Smooth muscle cell (in vitro differentiated cells): ENCODE results near the gene GAPT. TPM values are rescaled to one million over a fixed set of nuclear protein-coding genes. Genes with fewer than 3 reads are reported as not detected.

Experiments used
- DNase-seq: peaks from one replicate; lab custom pipeline; 2025; ENCODE audit not compliant: unreplicated experiment; lab: John Stamatoyannopoulos, UW
- H2AFZ ChIP-seq: fragments of 200-600 bp; sonication (generic); 2 replicates; pipeline ENCODE4 v1.6.0; 2016; ENCODE audit warnings: antibody characterized with exemption, low read depth, mild to moderate bottlenecking
- H3F3A ChIP-seq: fragments of 200-600 bp; sonication (generic); 2 replicates; pipeline ENCODE4 v1.6.0; 2017; ENCODE audit warnings: antibody characterized with exemption, low read depth
- H3K27ac ChIP-seq: fragments of 200-600 bp; sonication (generic); 2 replicates; pipeline ENCODE4 v1.5.1; 2016; ENCODE audit warnings: low read depth, mild to moderate bottlenecking
- H3K27me3 ChIP-seq: fragments of 200-600 bp; sonication (generic); 2 replicates; pipeline ENCODE4 v1.6.1; 2016; ENCODE audit warnings: low read depth, mild to moderate bottlenecking
- H3K36me3 ChIP-seq: fragments of 200-600 bp; sonication (generic); 2 replicates; pipeline ENCODE4 v1.5.1; 2016; ENCODE audit warnings: low read depth
- H3K4me1 ChIP-seq: fragments of 200-600 bp; sonication (generic); 2 replicates; pipeline ENCODE4 v1.5.1; 2016; ENCODE audit warnings: low read depth
- H3K4me2 ChIP-seq: fragments of 200-600 bp; sonication (generic); 2 replicates; pipeline ENCODE4 v1.6.0; 2016; ENCODE audit warnings: mild to moderate bottlenecking
- H3K4me3 ChIP-seq: fragments of 200-600 bp; sonication (generic); 2 replicates; pipeline ENCODE4 v1.5.1; 2016; ENCODE audit warnings: mild to moderate bottlenecking
- H3K79me2 ChIP-seq: fragments of 200-600 bp; sonication (generic); 2 replicates; pipeline ENCODE4 v1.6.0; 2016; ENCODE audit warnings: low read depth, mild to moderate bottlenecking
- H3K9ac ChIP-seq: fragments of 200-600 bp; sonication (generic); 2 replicates; pipeline ENCODE4 v1.6.0; 2016; ENCODE audit warnings: low read depth
- H3K9me3 ChIP-seq: fragments of 200-600 bp; sonication (generic); replicated peaks from 2 replicates; pipeline ENCODE4 v1.5.1; 2016; ENCODE audit warnings: low read depth
- H4K20me1 ChIP-seq: fragments of 200-600 bp; sonication (generic); 2 replicates; pipeline ENCODE4 v1.6.0; 2016; ENCODE audit warnings: low read depth
- WGBS: methylation state at CpG from one replicate; pipeline ENCODE4 v1.1.7; 2016; ENCODE audit warnings: low lambda C conversion rate; 5-methylcytosine and 5-hydroxymethylcytosine counted together
- polyA plus RNA-seq: library from polyadenylated mRNA; unstranded; fragments of >200 nt; fragmentation: Nextera tagmentation; extraction: Ambion mirVana; gene quantifications from 2 replicates; pipeline ENCODE4 v1.2.1, GENCODE V29; 2016
- total RNA-seq: library from RNA; depleted of rRNA; stranded (reverse); fragments of >200 nt; gene quantifications from 2 replicates; pipeline ENCODE4 v1.2.3, GENCODE V29; 2014
- TF ChIP-seq, protein P1 (sequence below): fragments of 200-600 bp; sonication (generic); IDR thresholded peaks from 2 replicates; pipeline ENCODE4 v1.5.1; 2017; ENCODE audit warnings: borderline replicate concordance, mild to moderate bottlenecking, antibody characterized with exemption; ENCODE audit not compliant: insufficient read depth, poor library complexity, severe bottlenecking

The GAPT gene
- total and polyA plus RNA-seq, 2 experiments from 2014 or later, result not detected

DNA sequence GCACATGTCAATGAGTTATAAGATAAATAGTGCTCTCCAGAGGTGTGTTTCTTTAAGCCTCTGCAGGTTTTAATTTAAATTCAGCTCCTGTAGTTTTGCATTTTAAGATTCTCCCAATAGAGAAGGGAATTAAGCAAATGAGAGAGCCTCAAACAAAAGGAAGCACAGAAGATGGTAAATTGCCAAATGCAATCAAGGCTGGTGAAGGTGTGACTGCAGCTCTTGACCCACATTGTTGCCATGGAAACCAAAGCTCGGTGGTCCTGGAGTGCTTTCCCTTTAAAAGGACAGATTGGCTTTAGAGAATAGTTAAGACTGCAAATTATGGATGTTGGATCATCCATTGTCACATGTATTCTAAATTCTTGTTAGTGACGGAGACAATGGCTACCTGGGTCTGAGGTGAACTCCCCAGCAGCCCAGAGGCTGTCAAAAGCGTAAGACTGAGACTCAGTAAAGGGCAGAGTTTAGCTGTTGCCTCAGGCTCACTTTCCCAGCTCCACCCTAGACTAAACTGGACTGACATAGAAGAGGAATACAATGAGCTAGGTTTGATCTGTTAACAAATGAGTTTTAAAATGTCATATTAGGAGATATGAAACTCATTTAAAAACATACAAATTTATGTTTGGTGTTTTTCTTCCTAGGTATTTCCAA is 12.3 kb downstream of the GAPT start:
- no peak overlapping the region for H3K27ac ChIP-seq
- no peaks in the 10 kb centered on the region for H3K9me3 ChIP-seq
- no peak overlapping the region for H3K9ac ChIP-seq
- H3K4me3 ChIP-seq, result no peak overlapping the region
- WGBS, result 79% methylated on average over 3 of the region's 3 CpGs
- H3K4me1 ChIP-seq, result no peaks in the 10 kb centered on the region
- no peaks in the 10 kb centered on the region for H3F3A ChIP-seq
- no peaks in the 10 kb centered on the region for H3K36me3 ChIP-seq
- TF ChIP-seq, protein P1, sequence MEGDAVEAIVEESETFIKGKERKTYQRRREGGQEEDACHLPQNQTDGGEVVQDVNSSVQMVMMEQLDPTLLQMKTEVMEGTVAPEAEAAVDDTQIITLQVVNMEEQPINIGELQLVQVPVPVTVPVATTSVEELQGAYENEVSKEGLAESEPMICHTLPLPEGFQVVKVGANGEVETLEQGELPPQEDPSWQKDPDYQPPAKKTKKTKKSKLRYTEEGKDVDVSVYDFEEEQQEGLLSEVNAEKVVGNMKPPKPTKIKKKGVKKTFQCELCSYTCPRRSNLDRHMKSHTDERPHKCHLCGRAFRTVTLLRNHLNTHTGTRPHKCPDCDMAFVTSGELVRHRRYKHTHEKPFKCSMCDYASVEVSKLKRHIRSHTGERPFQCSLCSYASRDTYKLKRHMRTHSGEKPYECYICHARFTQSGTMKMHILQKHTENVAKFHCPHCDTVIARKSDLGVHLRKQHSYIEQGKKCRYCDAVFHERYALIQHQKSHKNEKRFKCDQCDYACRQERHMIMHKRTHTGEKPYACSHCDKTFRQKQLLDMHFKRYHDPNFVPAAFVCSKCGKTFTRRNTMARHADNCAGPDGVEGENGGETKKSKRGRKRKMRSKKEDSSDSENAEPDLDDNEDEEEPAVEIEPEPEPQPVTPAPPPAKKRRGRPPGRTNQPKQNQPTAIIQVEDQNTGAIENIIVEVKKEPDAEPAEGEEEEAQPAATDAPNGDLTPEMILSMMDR, result no peak
- H4K20me1 ChIP-seq, result no peaks in the 10 kb centered on the region
- no peak for DNase-seq
- H2AFZ ChIP-seq, result no peak overlapping the region
- H3K79me2 ChIP-seq, result no peaks in the 10 kb centered on the region
- H3K4me2 ChIP-seq, result no peak overlapping the region
- H3K27me3 ChIP-seq, result no peaks in the 10 kb centered on the region

- H3K9me3 ChIP-seq, result no peaks in the 10 kb centered on the region
- no peak for DNase-seq
- no peaks in the 10 kb centered on the region for H3K79me2 ChIP-seq
- H3K27ac ChIP-seq, result no peak overlapping the region
- H3K4me3 ChIP-seq, result no peak overlapping the region
- H4K20me1 ChIP-seq, result no peaks in the 10 kb centered on the region
- no peak overlapping the region for H2AFZ ChIP-seq
- no peaks in the 10 kb centered on the region for H3F3A ChIP-seq
- H3K27me3 ChIP-seq, result no peaks in the 10 kb centered on the region
- no peaks in the 10 kb centered on the region for H3K36me3 ChIP-seq
- no peak overlapping the region for H3K9ac ChIP-seq
- TF ChIP-seq, protein P1, result no peak
- 85% methylated on average over 3 of the region's 3 CpGs for WGBS
- no peaks in the 10 kb centered on the region for H3K4me1 ChIP-seq
- H3K4me2 ChIP-seq, result no peak overlapping the region
These were observed 13.5 kb downstream of the GAPT start for GRCh38 chr5:58504766-58505165.

GRCh38 chr5:58505502-58505901 is 14.3 kb downstream of the GAPT start:
- H3F3A ChIP-seq, result no peaks in the 10 kb centered on the region
- H3K4me1 ChIP-seq, result no peaks in the 10 kb centered on the region
- no peak overlapping the region for H3K4me2 ChIP-seq
- no peak overlapping the region for H2AFZ ChIP-seq
- H3K79me2 ChIP-seq, result no peaks in the 10 kb centered on the region
- WGBS, result 47% methylated on average over 3 of the region's 3 CpGs
- TF ChIP-seq, protein P1, result no peak
- H3K36me3 ChIP-seq, result no peaks in the 10 kb centered on the region
- H3K27me3 ChIP-seq, result no peaks in the 10 kb centered on the region
- DNase-seq, result no peak
- H4K20me1 ChIP-seq, result no peaks in the 10 kb centered on the region
- no peaks in the 10 kb centered on the region for H3K9me3 ChIP-seq
- no peak overlapping the region for H3K27ac ChIP-seq
- H3K4me3 ChIP-seq, result no peak overlapping the region
- H3K9ac ChIP-seq, result no peak overlapping the region
